HepG2 (cell line): ENCODE measurements around the gene DNASE1L2. TPM values are rescaled to one million over a fixed set of nuclear protein-coding genes. Genes with fewer than 3 reads are reported as not detected.
A peak's percentile ranks its signal among the peaks of the same experiment; 100 is the strongest.

ENCODE experiments used
- CBX5 ChIP-seq: sonication (generic); formaldehyde crosslinking; IDR thresholded peaks from 2 replicates; pipeline ENCODE4 v1.4.0; 2020; ENCODE audit warnings: missing genetic modification reagents, borderline replicate concordance
- HMGA1 ChIP-seq: sonication (generic); formaldehyde crosslinking; conservative IDR thresholded peaks from 2 replicates; pipeline ENCODE4 v1.4.0; 2020; ENCODE audit warnings: missing genetic modification reagents
- IKZF1 ChIP-seq: fragments of 450-650 bp; IDR thresholded peaks from 2 replicates; pipeline ENCODE4 v1.7.1; 2016
- JDP2 ChIP-seq: sonication (generic); formaldehyde crosslinking; IDR thresholded peaks from 2 replicates; pipeline ENCODE4 v1.8.1; 2022; ENCODE audit warnings: missing genetic modification reagents, borderline replicate concordance
- MEIS1 ChIP-seq: sonication (generic); formaldehyde crosslinking; IDR thresholded peaks from 2 replicates; pipeline ENCODE4 v1.9.0; 2021; ENCODE audit warnings: mild to moderate bottlenecking, missing genetic modification reagents, moderate library complexity, borderline replicate concordance
- MZF1 ChIP-seq: sonication (generic); formaldehyde crosslinking; IDR thresholded peaks from 2 replicates; pipeline ENCODE4 v1.8.1; 2023; ENCODE audit warnings: mild to moderate bottlenecking, missing genetic modification reagents, borderline replicate concordance
- NFE2 ChIP-seq: sonication (generic); formaldehyde crosslinking; IDR thresholded peaks from 2 replicates; pipeline ENCODE4 v1.4.0; 2020; ENCODE audit warnings: missing genetic modification reagents
- NR2F6 ChIP-seq, 2 experiments: IDR thresholded peaks; 2 replicates each; pipeline ENCODE4 v1.6.1; 2016; ENCODE audit warnings: antibody characterized with exemption in 1 of 2, mild to moderate bottlenecking in 1 of 2
- PHF8 ChIP-seq: sonication (generic); formaldehyde crosslinking; IDR thresholded peaks from 2 replicates; pipeline ENCODE4 v1.5.0; 2020; ENCODE audit warnings: missing genetic modification reagents
- PITX1 ChIP-seq: sonication (generic); formaldehyde crosslinking; IDR thresholded peaks from 2 replicates; pipeline ENCODE4 v1.5.1; 2020; ENCODE audit warnings: mild to moderate bottlenecking, missing genetic modification reagents
- TGIF2 ChIP-seq: IDR thresholded peaks from 2 replicates; pipeline ENCODE4 v1.6.1; 2016; ENCODE audit warnings: control low read depth, missing compliant biosample characterization
- TP53 ChIP-seq: sonication (generic); formaldehyde crosslinking; conservative IDR thresholded peaks from 2 replicates; pipeline ENCODE4 v1.4.0; 2020; ENCODE audit warnings: missing genetic modification reagents
- ZBTB8A ChIP-seq: sonication (generic); formaldehyde crosslinking; IDR thresholded peaks from 2 replicates; pipeline ENCODE4 v1.4.0; 2020; ENCODE audit warnings: mild to moderate bottlenecking, low read depth, missing genetic modification reagents, borderline replicate concordance
- ZMYM4 ChIP-seq: sonication (generic); formaldehyde crosslinking; IDR thresholded peaks from 2 replicates; pipeline ENCODE4 v1.8.1; 2023; ENCODE audit warnings: mild to moderate bottlenecking, missing genetic modification reagents
- ZNF253 ChIP-seq: sonication (generic); formaldehyde crosslinking; IDR thresholded peaks from 2 replicates; pipeline ENCODE4 v1.8.0; 2022; ENCODE audit warnings: mild to moderate bottlenecking, missing genetic modification reagents, borderline replicate concordance
- ZNF256 ChIP-seq: sonication (generic); formaldehyde crosslinking; conservative IDR thresholded peaks from 2 replicates; pipeline ENCODE4 v1.4.0; 2020; ENCODE audit warnings: missing genetic modification reagents
- ZNF281 ChIP-seq: sonication (generic); formaldehyde crosslinking; IDR thresholded peaks from 2 replicates; pipeline ENCODE4 v1.4.0; 2020; ENCODE audit warnings: missing genetic modification reagents, borderline replicate concordance
- ZNF615 ChIP-seq: sonication (generic); formaldehyde crosslinking; IDR thresholded peaks from 2 replicates; pipeline ENCODE4 v1.5.0; 2020; ENCODE audit warnings: mild to moderate bottlenecking, missing genetic modification reagents, borderline replicate concordance
- ZNF777 ChIP-seq: sonication (generic); formaldehyde crosslinking; IDR thresholded peaks from 2 replicates; pipeline ENCODE4 v1.4.0; 2020; ENCODE audit warnings: missing genetic modification reagents
- polyA plus RNA-seq, 8 experiments: library from polyadenylated mRNA; depleted of rRNA in 3 of 8; stranded (reverse) in 7 of 8; unstranded in 1 of 8; fragments of >200 nt; fragmentation: Illumina TruSeq in 4 of 8; extraction: Trizol in 4 of 8; gene quantifications; 2 replicates each; pipeline versions ENCODE4 v1.2.1 to v1.2.3, GENCODE V29; 2011 to 2016; ENCODE audit warnings: low read depth in 4 of 8, missing spikeins in 1 of 8, mixed read lengths in 1 of 8; ENCODE audit not compliant: insufficient read depth in 1 of 8
- total RNA-seq, 5 experiments: library from RNA; depleted of rRNA; stranded (reverse); fragments of >200 nt; fragmentation: Illumina TruSeq; extraction: Trizol; gene quantifications; 2 replicates each; pipeline ENCODE4 v1.2.3, GENCODE V29; 2016; ENCODE audit warnings: low read depth in 1 of 5
- TF ChIP-seq, protein P1 (sequence below): sonication (generic); formaldehyde crosslinking; IDR thresholded peaks from 2 replicates; pipeline ENCODE4 v1.4.0; 2020; ENCODE audit warnings: missing genetic modification reagents, borderline replicate concordance
- TF ChIP-seq, protein P2 (sequence below): sonication (generic); formaldehyde crosslinking; IDR thresholded peaks from 2 replicates; pipeline ENCODE4 v1.4.0; 2020; ENCODE audit warnings: low read depth, mild to moderate bottlenecking, missing genetic modification reagents

Gene DNASE1L2
- total and polyA plus RNA-seq, 2 of the 13 experiments (the other 11 are each of a cell fraction or from before 2014, with no cell fraction given) = 0.44 to 0.50 TPM

GRCh38 chr16:2223221-2223941 is 12.9 kb upstream of the DNASE1L2 start, which contains the start of gene E4F1 (continued):
- TF ChIP-seq, protein P1, sequence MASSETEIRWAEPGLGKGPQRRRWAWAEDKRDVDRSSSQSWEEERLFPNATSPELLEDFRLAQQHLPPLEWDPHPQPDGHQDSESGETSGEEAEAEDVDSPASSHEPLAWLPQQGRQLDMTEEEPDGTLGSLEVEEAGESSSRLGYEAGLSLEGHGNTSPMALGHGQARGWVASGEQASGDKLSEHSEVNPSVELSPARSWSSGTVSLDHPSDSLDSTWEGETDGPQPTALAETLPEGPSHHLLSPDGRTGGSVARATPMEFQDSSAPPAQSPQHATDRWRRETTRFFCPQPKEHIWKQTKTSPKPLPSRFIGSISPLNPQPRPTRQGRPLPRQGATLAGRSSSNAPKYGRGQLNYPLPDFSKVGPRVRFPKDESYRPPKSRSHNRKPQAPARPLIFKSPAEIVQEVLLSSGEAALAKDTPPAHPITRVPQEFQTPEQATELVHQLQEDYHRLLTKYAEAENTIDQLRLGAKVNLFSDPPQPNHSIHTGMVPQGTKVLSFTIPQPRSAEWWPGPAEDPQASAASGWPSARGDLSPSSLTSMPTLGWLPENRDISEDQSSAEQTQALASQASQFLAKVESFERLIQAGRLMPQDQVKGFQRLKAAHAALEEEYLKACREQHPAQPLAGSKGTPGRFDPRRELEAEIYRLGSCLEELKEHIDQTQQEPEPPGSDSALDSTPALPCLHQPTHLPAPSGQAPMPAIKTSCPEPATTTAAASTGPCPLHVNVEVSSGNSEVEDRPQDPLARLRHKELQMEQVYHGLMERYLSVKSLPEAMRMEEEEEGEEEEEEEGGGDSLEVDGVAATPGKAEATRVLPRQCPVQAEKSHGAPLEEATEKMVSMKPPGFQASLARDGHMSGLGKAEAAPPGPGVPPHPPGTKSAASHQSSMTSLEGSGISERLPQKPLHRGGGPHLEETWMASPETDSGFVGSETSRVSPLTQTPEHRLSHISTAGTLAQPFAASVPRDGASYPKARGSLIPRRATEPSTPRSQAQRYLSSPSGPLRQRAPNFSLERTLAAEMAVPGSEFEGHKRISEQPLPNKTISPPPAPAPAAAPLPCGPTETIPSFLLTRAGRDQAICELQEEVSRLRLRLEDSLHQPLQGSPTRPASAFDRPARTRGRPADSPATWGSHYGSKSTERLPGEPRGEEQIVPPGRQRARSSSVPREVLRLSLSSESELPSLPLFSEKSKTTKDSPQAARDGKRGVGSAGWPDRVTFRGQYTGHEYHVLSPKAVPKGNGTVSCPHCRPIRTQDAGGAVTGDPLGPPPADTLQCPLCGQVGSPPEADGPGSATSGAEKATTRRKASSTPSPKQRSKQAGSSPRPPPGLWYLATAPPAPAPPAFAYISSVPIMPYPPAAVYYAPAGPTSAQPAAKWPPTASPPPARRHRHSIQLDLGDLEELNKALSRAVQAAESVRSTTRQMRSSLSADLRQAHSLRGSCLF (CRISPR knock-in tag) = no peak
- TF ChIP-seq, protein P2, sequence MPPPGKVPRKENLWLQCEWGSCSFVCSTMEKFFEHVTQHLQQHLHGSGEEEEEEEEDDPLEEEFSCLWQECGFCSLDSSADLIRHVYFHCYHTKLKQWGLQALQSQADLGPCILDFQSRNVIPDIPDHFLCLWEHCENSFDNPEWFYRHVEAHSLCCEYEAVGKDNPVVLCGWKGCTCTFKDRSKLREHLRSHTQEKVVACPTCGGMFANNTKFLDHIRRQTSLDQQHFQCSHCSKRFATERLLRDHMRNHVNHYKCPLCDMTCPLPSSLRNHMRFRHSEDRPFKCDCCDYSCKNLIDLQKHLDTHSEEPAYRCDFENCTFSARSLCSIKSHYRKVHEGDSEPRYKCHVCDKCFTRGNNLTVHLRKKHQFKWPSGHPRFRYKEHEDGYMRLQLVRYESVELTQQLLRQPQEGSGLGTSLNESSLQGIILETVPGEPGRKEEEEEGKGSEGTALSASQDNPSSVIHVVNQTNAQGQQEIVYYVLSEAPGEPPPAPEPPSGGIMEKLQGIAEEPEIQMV (CRISPR knock-in tag) = no peak
- TF ChIP-seq ZNF256 (CRISPR knock-in tag) = 0 out of 2 replicates have a peak, but pooled peaks have one; percentile 38
- no peak for TF ChIP-seq HMGA1 (CRISPR knock-in tag)
- TF ChIP-seq ZNF253 = no peak
- TF ChIP-seq TP53 = 0 out of 2 replicates have a peak, but pooled peaks have one; percentile 51
- TF ChIP-seq ZNF777 = peak; percentile 71; the same call in 1 of the 2 replicates
- TF ChIP-seq TGIF2 (CRISPR knock-in tag) = peak; percentile 80
- peak; percentile 22; the same call in 1 of the 2 replicates for TF ChIP-seq ZBTB8A
- peak; percentile 98 for TF ChIP-seq MEIS1
- no peak for TF ChIP-seq NR2F6 (IDR thresholded peaks at IDR 0.05)
- 0 out of 2 replicates have a peak, but pooled peaks have one; percentile 31 for TF ChIP-seq NR2F6 (CRISPR knock-in tag; IDR thresholded peaks at IDR 0.05)
- TF ChIP-seq PHF8 (CRISPR knock-in tag) = peak; percentile 97
- TF ChIP-seq NFE2 (CRISPR knock-in tag) = no peak
- TF ChIP-seq JDP2 (CRISPR knock-in tag) = no peak
- no peak for TF ChIP-seq ZNF615 (CRISPR knock-in tag)
- TF ChIP-seq ZMYM4 (CRISPR knock-in tag) = peak; percentile 81
- no peak for TF ChIP-seq ZNF281 (CRISPR knock-in tag)
- TF ChIP-seq MZF1 (CRISPR knock-in tag) = 0 out of 2 replicates have a peak, but pooled peaks have one; percentile 13
- TF ChIP-seq IKZF1 = no peak
- peak; percentile 57; the same call in 1 of the 2 replicates for TF ChIP-seq CBX5
- TF ChIP-seq PITX1 (CRISPR knock-in tag) = peak; percentile 90
